Ishikawa (cell line): Measurements from ENCODE around the gene LIPI.

Source experiments
- CEBPB ChIP-seq: IDR thresholded peaks from 2 replicates; pipeline ENCODE4 v1.6.1; 2012
- CREB1 ChIP-seq: IDR thresholded peaks from 2 replicates; pipeline ENCODE4 v1.6.1; 2012; ENCODE audit warnings: low read depth
- EGR1 ChIP-seq: IDR thresholded peaks from 2 replicates; pipeline ENCODE4 v1.6.1; 2012
- EP300 ChIP-seq: IDR thresholded peaks from 2 replicates; pipeline ENCODE4 v1.6.1; 2012; ENCODE audit warnings: borderline replicate concordance
- FOXM1 ChIP-seq: IDR thresholded peaks from 2 replicates; pipeline ENCODE4 v1.6.1; 2012; ENCODE audit warnings: low read depth, borderline replicate concordance
- NFIC ChIP-seq: IDR thresholded peaks from 2 replicates; pipeline ENCODE4 v1.6.1; 2012
- RAD21 ChIP-seq: IDR thresholded peaks from 2 replicates; pipeline ENCODE4 v1.6.1; 2012; ENCODE audit warnings: low read depth
- TAF1 ChIP-seq: IDR thresholded peaks from 2 replicates; pipeline ENCODE4 v1.6.1; 2012; ENCODE audit warnings: low read depth, mild to moderate bottlenecking
- TCF12 ChIP-seq: IDR thresholded peaks from 2 replicates; pipeline ENCODE4 v1.6.1; 2012; ENCODE audit warnings: low read depth
- TEAD4 ChIP-seq: IDR thresholded peaks from 2 replicates; pipeline ENCODE4 v1.6.1; 2012
- YY1 ChIP-seq: IDR thresholded peaks from 2 replicates; pipeline ENCODE4 v1.6.1; 2012; ENCODE audit warnings: low read depth
- ZBTB7A ChIP-seq: IDR thresholded peaks from 2 replicates; pipeline ENCODE4 v1.6.1; 2012; ENCODE audit warnings: low read depth
- TF ChIP-seq, protein P1 (sequence below): IDR thresholded peaks from 2 replicates; pipeline ENCODE4 v1.6.1; 2012
- TF ChIP-seq, protein P2 (sequence below): IDR thresholded peaks from 2 replicates; pipeline ENCODE4 v1.6.1; 2012
- TF ChIP-seq, protein P3 (sequence below): IDR thresholded peaks from 2 replicates; pipeline ENCODE4 v1.6.1; 2012; ENCODE audit warnings: low read depth, mild to moderate bottlenecking

The LIPI gene

DNA sequence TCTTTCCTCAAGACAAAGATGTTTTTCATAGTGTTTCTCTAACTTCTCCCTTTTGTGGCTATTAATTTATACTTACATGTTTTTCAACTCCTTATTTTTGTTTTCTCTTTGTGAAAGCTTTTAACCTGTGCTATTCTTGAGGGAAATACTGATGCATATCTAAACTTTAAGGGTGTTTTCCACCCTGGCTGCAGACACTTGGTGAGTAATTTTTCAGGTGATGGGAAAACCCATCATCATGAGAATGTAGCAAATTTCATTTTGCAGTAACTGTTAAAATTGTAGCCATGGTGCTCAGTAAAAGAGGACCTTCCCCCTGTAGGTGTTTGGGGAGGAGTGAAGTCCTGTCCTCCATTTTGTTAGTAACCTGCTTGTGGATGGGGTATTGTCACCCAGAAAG, 124.2 kb downstream of the LIPI start:
- TF ChIP-seq TCF12 = no peak
- no peak for TF ChIP-seq ZBTB7A
- no peak for TF ChIP-seq TEAD4
- no peak for TF ChIP-seq EGR1
- TF ChIP-seq RAD21 = no peak
- TF ChIP-seq, protein P1, sequence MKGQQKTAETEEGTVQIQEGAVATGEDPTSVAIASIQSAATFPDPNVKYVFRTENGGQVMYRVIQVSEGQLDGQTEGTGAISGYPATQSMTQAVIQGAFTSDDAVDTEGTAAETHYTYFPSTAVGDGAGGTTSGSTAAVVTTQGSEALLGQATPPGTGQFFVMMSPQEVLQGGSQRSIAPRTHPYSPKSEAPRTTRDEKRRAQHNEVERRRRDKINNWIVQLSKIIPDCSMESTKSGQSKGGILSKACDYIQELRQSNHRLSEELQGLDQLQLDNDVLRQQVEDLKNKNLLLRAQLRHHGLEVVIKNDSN = no peak
- no peak for TF ChIP-seq FOXM1
- TF ChIP-seq YY1 = no peak
- TF ChIP-seq CEBPB = no peak

GRCh38 chr21:14084701-14085100, 126.1 kb downstream of the LIPI start:
- TF ChIP-seq YY1 = no peak
- TF ChIP-seq, protein P2, sequence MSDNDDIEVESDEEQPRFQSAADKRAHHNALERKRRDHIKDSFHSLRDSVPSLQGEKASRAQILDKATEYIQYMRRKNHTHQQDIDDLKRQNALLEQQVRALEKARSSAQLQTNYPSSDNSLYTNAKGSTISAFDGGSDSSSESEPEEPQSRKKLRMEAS = no peak
- no peak for TF ChIP-seq RAD21
- TF ChIP-seq, protein P3, sequence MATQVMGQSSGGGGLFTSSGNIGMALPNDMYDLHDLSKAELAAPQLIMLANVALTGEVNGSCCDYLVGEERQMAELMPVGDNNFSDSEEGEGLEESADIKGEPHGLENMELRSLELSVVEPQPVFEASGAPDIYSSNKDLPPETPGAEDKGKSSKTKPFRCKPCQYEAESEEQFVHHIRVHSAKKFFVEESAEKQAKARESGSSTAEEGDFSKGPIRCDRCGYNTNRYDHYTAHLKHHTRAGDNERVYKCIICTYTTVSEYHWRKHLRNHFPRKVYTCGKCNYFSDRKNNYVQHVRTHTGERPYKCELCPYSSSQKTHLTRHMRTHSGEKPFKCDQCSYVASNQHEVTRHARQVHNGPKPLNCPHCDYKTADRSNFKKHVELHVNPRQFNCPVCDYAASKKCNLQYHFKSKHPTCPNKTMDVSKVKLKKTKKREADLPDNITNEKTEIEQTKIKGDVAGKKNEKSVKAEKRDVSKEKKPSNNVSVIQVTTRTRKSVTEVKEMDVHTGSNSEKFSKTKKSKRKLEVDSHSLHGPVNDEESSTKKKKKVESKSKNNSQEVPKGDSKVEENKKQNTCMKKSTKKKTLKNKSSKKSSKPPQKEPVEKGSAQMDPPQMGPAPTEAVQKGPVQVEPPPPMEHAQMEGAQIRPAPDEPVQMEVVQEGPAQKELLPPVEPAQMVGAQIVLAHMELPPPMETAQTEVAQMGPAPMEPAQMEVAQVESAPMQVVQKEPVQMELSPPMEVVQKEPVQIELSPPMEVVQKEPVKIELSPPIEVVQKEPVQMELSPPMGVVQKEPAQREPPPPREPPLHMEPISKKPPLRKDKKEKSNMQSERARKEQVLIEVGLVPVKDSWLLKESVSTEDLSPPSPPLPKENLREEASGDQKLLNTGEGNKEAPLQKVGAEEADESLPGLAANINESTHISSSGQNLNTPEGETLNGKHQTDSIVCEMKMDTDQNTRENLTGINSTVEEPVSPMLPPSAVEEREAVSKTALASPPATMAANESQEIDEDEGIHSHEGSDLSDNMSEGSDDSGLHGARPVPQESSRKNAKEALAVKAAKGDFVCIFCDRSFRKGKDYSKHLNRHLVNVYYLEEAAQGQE = no peak
- no peak for TF ChIP-seq ZBTB7A
- no peak for TF ChIP-seq TCF12
- no peak for TF ChIP-seq EP300
- TF ChIP-seq TAF1 = no peak
- TF ChIP-seq EGR1 = no peak

- TF ChIP-seq CEBPB (no peak), EP300 (no peak), EGR1 (no peak), RAD21 (no peak), TAF1 (no peak), YY1 (no peak), TEAD4 (no peak), CREB1 (no peak), ZBTB7A (no peak), TCF12 (no peak), NFIC (no peak), FOXM1 (no peak)
- TF ChIP-seq, protein P2 = no peak
- TF ChIP-seq, protein P3 = no peak
- TF ChIP-seq, protein P1 = no peak
Observed at GRCh38 chr21:14084068-14084501, 126.7 kb downstream of the LIPI start.

DNA sequence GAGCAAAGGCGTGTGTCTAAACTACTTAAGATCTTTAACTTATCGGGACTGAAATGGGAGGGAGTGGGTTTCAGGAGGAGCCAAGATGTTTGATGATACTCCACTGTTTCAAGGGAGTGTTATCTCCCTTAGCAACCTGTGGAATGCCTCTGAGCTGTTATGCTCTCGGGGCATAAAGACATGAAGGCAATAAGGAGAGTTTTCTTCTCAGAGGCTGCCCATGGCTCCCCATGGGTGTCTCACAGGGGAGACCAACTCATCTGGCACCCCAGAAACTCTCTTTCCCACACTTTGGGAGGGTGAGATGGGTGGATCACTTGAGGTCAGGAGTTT, 130.0 kb downstream of the LIPI start:
- TF ChIP-seq CEBPB (no peak), EP300 (no peak), TCF12 (no peak), CREB1 (no peak), TAF1 (no peak), FOXM1 (no peak), YY1 (no peak), EGR1 (no peak), RAD21 (no peak)
- TF ChIP-seq, protein P3 = no peak
